ENCODE measurements around the gene HTR3D.
"Not testable (repeated sequence)": the region's sequence is repeated elsewhere in the genome, so short reads cannot be mapped to it uniquely, and the experiment has no call there.

HTR3D gene

GRCh38 chr3:184071142-184071541 lies 39.6 kb downstream of the HTR3D start:
- DNase-seq, result not testable (repeated sequence)

DNA sequence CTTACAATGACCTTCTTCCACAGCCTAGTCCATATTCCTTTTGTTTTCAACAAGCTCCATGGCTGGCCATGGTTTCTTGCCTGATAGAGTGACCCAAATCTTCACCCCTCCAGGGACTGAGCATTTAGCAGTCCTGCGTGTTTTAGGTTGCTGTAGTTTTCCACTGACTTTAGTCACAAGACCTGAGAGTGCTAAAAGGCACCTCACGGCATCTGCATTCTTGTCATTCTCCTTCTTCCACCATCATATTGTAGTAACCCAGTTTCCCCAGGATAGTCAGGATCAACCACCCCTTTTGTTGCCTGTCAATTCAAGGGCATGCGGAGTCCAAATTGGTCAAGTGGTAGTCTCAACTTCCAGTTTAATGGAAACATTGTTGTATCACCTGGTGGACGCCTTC lies 42.1 kb downstream of the HTR3D start:
- no peak for DNase-seq

- DNase-seq, result no peak
Measured at GRCh38 chr3:184075901-184076300, 44.4 kb downstream of the HTR3D start.

- DNase-seq, result no peak
Measured at GRCh38 chr3:184077881-184078280, 46.3 kb downstream of the HTR3D start.

GRCh38 chr3:184078851-184079250 lies 47.3 kb downstream of the HTR3D start:
- no peak for DNase-seq

DNA sequence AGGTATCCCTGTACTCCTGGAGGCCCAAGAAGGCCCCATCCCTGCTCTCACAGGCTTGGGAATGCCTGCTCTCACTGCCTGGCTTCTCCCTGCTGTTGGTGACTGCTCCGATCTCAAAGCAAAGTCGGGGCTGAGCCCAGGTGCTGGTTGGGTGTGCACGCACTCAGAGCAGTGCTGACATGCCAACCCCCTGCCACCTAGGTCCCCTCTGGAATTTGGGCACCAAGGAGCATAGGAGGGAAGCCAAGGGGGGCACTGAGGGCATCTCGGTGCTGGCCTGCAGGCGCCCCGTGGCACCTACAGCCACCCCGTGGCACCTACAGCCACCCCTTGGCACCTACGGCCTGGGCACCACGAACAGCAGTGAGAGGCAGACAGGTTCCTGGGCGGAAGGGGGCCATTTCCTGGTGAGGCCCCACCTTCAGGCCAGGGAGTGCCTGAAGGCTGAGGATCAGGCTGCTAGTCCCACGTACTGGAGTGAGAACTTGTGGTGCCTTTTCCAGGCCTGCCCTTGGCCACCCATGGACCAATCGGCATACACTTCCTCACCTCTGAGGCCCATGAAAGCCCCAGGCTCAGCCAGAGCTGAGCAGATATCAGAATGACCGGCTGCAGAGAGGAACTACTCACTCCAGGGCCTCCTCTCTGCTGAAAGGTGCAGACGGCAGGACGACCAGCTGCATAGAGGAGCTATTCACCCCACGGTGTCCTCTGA lies 49.7 kb downstream of the HTR3D start:
- no peak for DNase-seq

- DNase-seq, result no peak
Measured at GRCh38 chr3:184082034-184082433, 50.5 kb downstream of the HTR3D start.

DNA sequence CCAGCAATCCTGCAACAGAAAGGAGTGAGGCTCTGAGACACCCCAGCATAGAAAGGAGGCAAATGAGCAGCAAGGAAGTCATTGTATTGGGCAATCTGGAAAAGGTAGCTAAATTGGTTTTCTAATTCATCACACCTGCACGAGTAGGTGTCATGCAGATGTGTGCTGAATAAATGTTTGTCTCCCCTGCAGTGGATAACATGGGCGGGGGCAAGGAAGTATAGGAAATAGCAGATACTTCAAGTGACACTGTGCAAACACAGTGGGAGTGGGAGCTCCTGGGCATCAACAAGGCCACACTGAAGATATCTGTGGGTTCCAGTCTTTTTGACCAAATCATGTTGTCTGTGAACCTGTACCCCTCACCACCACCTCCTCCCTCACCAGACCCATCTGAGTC lies 50.9 kb downstream of the HTR3D start:
- DNase-seq, result no peak

DNA sequence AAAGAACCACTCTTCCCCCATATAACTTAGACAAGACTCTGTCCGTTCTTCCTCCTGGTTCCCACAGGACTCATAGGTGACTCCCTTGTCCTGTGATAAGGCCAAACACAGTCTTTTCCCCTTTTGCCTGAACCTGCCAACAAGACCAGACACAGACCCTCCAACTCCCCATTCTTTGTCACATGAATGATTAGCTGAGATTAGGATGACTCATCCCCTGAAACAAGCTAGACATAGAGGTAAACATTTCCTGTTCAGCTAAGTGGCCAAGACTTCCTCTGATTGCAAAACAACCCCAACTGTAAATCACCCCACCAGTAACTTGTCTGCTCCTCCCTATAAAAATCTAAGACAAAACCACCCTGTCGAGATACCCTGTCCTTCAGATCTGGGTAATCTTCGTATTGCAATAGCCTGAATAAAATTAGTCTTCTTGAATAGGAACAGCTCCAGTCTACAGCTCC lies 53.9 kb downstream of the HTR3D start:
- peak in 1 of 2 donors; percentile 85 for DNase-seq
